GM12878 (cell line): ENCODE data around the gene KDM4D.

Experiments used
- BHLHE40 ChIP-seq, 2 experiments: fragments of 450-650 bp in 1 of 2; IDR thresholded peaks; 2 replicates each; pipeline ENCODE4 v1.6.1; 2011 to 2017; ENCODE audit warnings: low read depth in 2 of 2, borderline replicate concordance in 1 of 2, improper control_type of control experiment in 1 of 2, low read length in 1 of 2, mild to moderate bottlenecking in 1 of 2
- FOS ChIP-seq: IDR thresholded peaks from 3 replicates; pipeline ENCODE4 v1.6.1; 2011; ENCODE audit warnings: borderline replicate concordance; ENCODE audit not compliant: insufficient read length; ENCODE audit errors: extremely low read depth
- JUND ChIP-seq: IDR thresholded peaks from 2 replicates; pipeline ENCODE4 v1.6.1; 2012; ENCODE audit warnings: low read depth, mild to moderate bottlenecking, low read length, improper control_type of control experiment, moderate library complexity
- KDM1A ChIP-seq: fragments of 200-600 bp; sonication (generic); IDR thresholded peaks from 2 replicates; pipeline ENCODE4 v1.6.1; 2016; ENCODE audit warnings: borderline replicate concordance
- MTA2 ChIP-seq: fragments of 450-650 bp; IDR thresholded peaks from 2 replicates; pipeline ENCODE4 v1.6.1; 2016; ENCODE audit warnings: low read depth, mild to moderate bottlenecking, moderate library complexity
- SMC3 ChIP-seq: IDR thresholded peaks from 2 replicates; pipeline ENCODE4 v1.6.1; 2011; ENCODE audit warnings: low read length, improper control_type of control experiment, borderline replicate concordance
- SUZ12 ChIP-seq: fragments of 200-600 bp; sonication (generic); IDR thresholded peaks from one replicate; pipeline ENCODE4 v1.6.1; 2018; ENCODE audit warnings: antibody characterized with exemption, mild to moderate bottlenecking; ENCODE audit not compliant: unreplicated experiment
- TF ChIP-seq, protein P1 (sequence below): IDR thresholded peaks from 2 replicates; pipeline ENCODE4 v1.6.1; 2011; ENCODE audit warnings: low read depth, low read length, improper control_type of control experiment, borderline replicate concordance

DNA sequence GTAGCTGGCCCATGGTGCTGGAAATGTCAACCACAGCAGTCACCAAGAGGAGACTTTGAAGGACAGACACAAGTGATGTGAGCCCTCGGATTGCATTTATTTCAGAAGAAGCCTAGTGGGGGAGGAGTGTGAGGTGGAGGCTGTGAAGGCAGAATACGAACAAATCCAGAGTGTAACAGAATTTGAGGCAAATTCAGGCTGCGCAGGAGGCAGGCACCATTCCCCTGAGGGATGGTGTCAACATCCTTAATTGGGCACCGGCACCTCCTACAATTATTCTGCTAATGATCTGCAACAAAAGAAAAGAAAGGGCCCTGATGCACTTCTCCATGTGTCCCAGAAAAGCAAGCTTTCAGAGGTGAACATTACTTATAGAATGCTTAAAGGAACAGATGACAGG lies 32.4 kb upstream of the KDM4D start:
- TF ChIP-seq SMC3 = no peak
- TF ChIP-seq FOS = no peak
- TF ChIP-seq, protein P1, sequence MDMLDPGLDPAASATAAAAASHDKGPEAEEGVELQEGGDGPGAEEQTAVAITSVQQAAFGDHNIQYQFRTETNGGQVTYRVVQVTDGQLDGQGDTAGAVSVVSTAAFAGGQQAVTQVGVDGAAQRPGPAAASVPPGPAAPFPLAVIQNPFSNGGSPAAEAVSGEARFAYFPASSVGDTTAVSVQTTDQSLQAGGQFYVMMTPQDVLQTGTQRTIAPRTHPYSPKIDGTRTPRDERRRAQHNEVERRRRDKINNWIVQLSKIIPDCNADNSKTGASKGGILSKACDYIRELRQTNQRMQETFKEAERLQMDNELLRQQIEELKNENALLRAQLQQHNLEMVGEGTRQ = no peak
- TF ChIP-seq JUND = no peak
- no peak for TF ChIP-seq KDM1A
- no peak for TF ChIP-seq MTA2
- TF ChIP-seq SUZ12 = no peak
- TF ChIP-seq BHLHE40 (IDR thresholded peaks at IDR 0.05; ENCODE audit: borderline replicate concordance in 1 of 2, low read depth in 2 of 2, low read length in 1 of 2) = no peak
